NB4 (cell line): ENCODE measurements around the gene KCNK15.

Source experiments
- DNase-seq: peaks from one replicate; pipeline ENCODE4 v3.0.0; 2010; ENCODE audit warnings: low read depth
- H3K4me3 ChIP-seq: one replicate; pipeline ENCODE4 v1.5.1; 2011; ENCODE audit warnings: mild to moderate bottlenecking, low read depth, low read length, moderate library complexity
- MAX ChIP-seq: IDR thresholded peaks from 2 replicates; pipeline ENCODE4 v1.6.1; 2011; ENCODE audit warnings: low read depth, low read length
- MYC ChIP-seq: IDR thresholded peaks from 2 replicates; pipeline ENCODE4 v1.6.1; 2011; ENCODE audit warnings: low read depth, low read length
- POLR2A ChIP-seq: IDR thresholded peaks from 2 replicates; pipeline ENCODE4 v1.6.1; 2011; ENCODE audit warnings: mild to moderate bottlenecking; ENCODE audit not compliant: insufficient read length; ENCODE audit errors: extremely low read depth
- TF ChIP-seq, protein P1 (sequence below): IDR thresholded peaks from one replicate; pipeline ENCODE4 v1.5.1; 2012; ENCODE audit warnings: low read depth, low read length

The KCNK15 gene

DNA sequence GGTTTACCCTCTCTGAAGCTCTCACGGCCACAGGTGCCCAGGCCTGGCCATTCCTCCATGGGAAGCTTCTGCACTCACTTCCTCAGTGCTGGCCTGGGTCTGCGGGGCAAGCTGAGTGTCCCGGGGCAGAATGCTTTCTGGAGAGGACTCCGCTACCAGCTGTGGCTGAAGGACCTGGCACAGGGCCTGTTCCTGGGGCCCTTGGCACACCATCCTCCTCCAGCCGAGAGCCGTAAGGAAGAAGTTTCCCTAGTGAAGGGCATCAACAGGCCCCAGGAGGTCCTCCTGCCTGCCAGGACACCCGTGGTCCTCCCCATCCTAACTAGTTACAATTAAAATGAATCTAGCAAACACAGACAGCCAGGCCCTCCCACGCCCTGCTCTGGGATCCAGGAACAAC lies 14.0 kb upstream of the KCNK15 start:
- DNase-seq: no peak
- TF ChIP-seq POLR2A: no peak
- no peak for TF ChIP-seq MAX
- no peak for TF ChIP-seq MYC
- TF ChIP-seq, protein P1, sequence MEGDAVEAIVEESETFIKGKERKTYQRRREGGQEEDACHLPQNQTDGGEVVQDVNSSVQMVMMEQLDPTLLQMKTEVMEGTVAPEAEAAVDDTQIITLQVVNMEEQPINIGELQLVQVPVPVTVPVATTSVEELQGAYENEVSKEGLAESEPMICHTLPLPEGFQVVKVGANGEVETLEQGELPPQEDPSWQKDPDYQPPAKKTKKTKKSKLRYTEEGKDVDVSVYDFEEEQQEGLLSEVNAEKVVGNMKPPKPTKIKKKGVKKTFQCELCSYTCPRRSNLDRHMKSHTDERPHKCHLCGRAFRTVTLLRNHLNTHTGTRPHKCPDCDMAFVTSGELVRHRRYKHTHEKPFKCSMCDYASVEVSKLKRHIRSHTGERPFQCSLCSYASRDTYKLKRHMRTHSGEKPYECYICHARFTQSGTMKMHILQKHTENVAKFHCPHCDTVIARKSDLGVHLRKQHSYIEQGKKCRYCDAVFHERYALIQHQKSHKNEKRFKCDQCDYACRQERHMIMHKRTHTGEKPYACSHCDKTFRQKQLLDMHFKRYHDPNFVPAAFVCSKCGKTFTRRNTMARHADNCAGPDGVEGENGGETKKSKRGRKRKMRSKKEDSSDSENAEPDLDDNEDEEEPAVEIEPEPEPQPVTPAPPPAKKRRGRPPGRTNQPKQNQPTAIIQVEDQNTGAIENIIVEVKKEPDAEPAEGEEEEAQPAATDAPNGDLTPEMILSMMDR: no peak

GRCh38 chr20:44732327-44732726 lies 13.3 kb upstream of the KCNK15 start:
- DNase-seq: no peak
- TF ChIP-seq POLR2A (no peak), MAX (no peak), MYC (no peak)
- TF ChIP-seq, protein P1: no peak
- no peak overlapping the region for H3K4me3 ChIP-seq

More for the DNA sequence above, 14.0 kb upstream of the KCNK15 start:
- no peak overlapping the region for H3K4me3 ChIP-seq

- TF ChIP-seq MAX: peak; percentile 69
- TF ChIP-seq, protein P1: peak; percentile 95
- no peak for TF ChIP-seq POLR2A
- TF ChIP-seq MYC: peak; percentile 50; the same call in 1 of the 2 replicates
- H3K4me3 ChIP-seq: no peak overlapping the region
- DNase-seq: peak; percentile 71
These were observed 12.2 kb upstream of the KCNK15 start for GRCh38 chr20:44733341-44734069.

- DNase-seq: no peak
- TF ChIP-seq MAX (no peak), MYC (no peak), POLR2A (no peak)
- TF ChIP-seq, protein P1: no peak
- H3K4me3 ChIP-seq: no peak overlapping the region
These were observed 10.7 kb upstream of the KCNK15 start for GRCh38 chr20:44734938-44735337.

- H3K4me3 ChIP-seq: no peak overlapping the region
- TF ChIP-seq MYC (no peak), MAX (no peak), POLR2A (no peak)
- TF ChIP-seq, protein P1: no peak
- no peak for DNase-seq
These were observed 9.9 kb upstream of the KCNK15 start for GRCh38 chr20:44735816-44736169.

DNA sequence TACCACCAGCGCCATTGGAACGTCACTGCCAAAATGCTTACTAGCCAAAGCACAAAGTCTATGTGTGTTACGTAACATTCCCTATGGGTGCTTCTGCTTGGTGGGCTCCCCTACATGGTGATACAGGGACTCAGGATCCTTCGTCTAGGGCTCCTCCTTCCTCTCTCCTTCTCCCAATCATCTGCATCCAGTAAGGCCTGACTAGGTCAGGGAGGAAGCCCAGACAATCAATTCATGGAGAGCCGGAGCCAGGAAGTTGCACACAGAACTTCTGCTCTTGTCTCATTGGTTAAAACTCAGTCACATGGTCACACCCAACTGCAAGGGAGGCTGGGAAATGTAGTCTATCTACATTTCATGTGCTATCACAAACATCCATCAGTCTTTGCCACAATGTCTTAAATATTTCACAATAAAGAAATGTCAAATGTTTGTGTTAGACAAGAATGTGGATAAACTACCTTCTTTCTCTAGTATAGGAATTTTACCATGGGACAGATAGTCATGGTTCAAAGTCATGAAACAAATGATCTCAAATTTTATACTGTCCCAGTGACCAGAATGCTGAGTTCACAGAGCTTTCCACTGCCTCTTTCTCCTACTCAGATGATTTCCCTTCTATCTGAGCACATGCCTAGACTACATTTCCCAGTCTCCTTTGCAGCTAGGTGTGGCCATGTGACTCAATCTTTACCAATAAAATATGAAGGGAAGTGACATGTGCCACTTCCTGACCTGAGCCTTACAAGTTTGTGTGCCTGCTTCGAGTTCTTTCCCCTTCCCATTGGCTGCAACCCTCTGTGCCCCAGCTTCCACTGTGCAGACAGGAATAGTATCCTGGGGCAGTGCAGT lies 9.3 kb upstream of the KCNK15 start:
- TF ChIP-seq, protein P1: no peak
- TF ChIP-seq MAX (peak; percentile 92), MYC (peak; percentile 25; the same call in 1 of the 2 replicates), POLR2A (peak; percentile 28)
- peak; percentile 88 for DNase-seq
- H3K4me3 ChIP-seq: no peak overlapping the region
